ENCODE data around the gene CENPL.

DNA sequence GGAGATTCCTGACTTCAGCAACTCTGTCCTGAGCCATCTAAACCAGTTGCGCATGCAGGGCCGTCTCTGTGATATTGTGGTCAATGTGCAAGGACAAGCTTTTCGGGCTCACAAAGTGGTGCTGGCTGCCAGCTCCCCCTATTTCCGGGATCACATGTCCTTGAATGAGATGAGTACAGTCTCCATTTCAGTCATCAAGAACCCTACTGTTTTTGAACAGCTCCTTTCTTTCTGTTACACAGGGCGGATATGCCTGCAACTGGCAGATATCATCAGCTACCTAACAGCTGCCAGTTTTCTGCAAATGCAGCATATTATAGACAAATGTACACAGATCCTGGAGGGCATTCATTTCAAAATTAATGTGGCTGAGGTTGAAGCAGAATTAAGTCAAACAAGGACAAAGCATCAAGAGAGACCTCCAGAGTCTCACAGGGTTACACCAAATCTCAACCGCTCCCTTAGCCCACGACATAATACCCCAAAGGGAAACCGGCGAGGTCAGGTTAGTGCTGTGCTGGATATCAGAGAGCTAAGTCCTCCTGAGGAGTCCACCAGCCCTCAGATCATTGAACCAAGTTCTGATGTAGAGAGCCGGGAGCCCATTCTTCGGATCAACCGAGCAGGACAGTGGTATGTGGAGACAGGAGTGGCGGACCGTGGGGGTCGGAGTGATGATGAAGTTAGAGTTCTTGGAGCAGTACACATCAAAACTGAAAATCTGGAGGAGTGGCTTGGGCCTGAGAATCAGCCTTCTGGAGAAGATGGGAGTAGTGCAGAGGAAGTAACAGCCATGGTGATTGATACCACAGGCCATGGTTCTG is 45.8 kb upstream of the CENPL start:
- no peak for TF ChIP-seq POLR2A (IDR thresholded peaks at IDR 0.05; ENCODE audit: low read depth, low read length)
- TF ChIP-seq NFE2L2 (IDR thresholded peaks at IDR 0.05; ENCODE audit: low read depth, low read length), result no peak
- TF ChIP-seq, protein P1, sequence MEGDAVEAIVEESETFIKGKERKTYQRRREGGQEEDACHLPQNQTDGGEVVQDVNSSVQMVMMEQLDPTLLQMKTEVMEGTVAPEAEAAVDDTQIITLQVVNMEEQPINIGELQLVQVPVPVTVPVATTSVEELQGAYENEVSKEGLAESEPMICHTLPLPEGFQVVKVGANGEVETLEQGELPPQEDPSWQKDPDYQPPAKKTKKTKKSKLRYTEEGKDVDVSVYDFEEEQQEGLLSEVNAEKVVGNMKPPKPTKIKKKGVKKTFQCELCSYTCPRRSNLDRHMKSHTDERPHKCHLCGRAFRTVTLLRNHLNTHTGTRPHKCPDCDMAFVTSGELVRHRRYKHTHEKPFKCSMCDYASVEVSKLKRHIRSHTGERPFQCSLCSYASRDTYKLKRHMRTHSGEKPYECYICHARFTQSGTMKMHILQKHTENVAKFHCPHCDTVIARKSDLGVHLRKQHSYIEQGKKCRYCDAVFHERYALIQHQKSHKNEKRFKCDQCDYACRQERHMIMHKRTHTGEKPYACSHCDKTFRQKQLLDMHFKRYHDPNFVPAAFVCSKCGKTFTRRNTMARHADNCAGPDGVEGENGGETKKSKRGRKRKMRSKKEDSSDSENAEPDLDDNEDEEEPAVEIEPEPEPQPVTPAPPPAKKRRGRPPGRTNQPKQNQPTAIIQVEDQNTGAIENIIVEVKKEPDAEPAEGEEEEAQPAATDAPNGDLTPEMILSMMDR (conservative IDR thresholded peaks at IDR 0.05; ENCODE audit: low read depth, low read length), result no peak
- no peak for TF ChIP-seq RFX5 (IDR thresholded peaks at IDR 0.05; ENCODE audit: low read depth, low read length)
- no peak for TF ChIP-seq MXI1 (IDR thresholded peaks at IDR 0.05; ENCODE audit: borderline replicate concordance, low read depth, low read length)
- no peak for TF ChIP-seq FOS (IDR thresholded peaks at IDR 0.05; ENCODE audit: low read depth, low read length)
- TF ChIP-seq, protein P2, sequence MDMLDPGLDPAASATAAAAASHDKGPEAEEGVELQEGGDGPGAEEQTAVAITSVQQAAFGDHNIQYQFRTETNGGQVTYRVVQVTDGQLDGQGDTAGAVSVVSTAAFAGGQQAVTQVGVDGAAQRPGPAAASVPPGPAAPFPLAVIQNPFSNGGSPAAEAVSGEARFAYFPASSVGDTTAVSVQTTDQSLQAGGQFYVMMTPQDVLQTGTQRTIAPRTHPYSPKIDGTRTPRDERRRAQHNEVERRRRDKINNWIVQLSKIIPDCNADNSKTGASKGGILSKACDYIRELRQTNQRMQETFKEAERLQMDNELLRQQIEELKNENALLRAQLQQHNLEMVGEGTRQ (IDR thresholded peaks at IDR 0.05; ENCODE audit: low read depth, low read length), result no peak
- no peak for TF ChIP-seq SMC3 (IDR thresholded peaks at IDR 0.05; ENCODE audit: low read depth, low read length)
